T-helper 1 cell treated with Interleukin-12 subunit alpha and Interleukin-12 subunit beta and Interleukin-4 antibody, amounts not matched to agents 30 ng/mL and 1 ng/mL, for 36 hours (primary cell): Measurements from ENCODE around the gene AMMECR1. TPM values are rescaled to one million over a fixed set of nuclear protein-coding genes. Genes with fewer than 3 reads are reported as not detected.

Experiments used
- intact Hi-C: fragments of 100-400 bp; cut with micrococcal nuclease; formaldehyde crosslinking; loops from one replicate; pipeline ENCODE4 v1.15.1; 2024
- total RNA-seq: library from RNA; stranded (reverse); gene quantifications from 2 replicates; pipeline ENCODE4 v1.2.3, GENCODE V29; 2022

The AMMECR1 gene
- total RNA-seq, 1 donor from 2014 or later = 11.7 TPM

DNA sequence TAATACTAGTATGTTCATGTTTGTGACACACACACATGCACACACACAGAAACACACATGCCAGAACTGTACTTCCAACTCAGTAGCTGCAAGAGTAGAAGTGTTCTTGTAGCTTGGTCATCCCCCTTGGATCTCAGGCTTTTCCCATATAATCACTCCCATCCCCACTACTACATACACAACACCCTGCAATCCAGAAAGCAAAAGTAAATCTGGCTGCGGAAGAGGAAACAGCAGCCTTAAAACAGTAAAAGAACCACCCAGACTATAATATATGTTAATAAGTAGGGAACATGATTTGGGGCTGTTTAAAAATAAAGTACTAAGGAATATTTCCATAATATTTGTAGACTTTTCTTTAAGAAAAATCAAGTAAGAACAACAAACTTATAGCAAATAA is 103.2 kb downstream of the AMMECR1 start:
- intact Hi-C loops = no loop called here

DNA sequence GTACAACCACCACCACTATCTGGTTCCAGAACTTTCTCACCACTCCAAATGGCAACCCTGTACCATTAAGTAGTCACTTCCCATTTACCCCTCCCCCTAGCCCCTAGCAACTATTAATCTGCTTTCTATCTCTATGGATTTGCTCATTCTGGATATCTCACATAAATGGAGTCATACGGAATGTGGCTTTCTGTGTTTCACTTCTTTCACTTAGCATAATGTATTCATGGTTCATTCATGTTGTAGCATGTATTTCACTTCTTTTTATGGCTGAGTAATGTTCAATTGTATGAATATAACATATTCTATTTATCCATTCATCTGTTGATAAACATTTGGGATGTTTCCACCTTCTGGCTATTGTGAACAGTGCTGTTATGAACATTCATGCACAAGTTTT is 104.7 kb downstream of the AMMECR1 start:
- intact Hi-C loops = no loop called here

DNA sequence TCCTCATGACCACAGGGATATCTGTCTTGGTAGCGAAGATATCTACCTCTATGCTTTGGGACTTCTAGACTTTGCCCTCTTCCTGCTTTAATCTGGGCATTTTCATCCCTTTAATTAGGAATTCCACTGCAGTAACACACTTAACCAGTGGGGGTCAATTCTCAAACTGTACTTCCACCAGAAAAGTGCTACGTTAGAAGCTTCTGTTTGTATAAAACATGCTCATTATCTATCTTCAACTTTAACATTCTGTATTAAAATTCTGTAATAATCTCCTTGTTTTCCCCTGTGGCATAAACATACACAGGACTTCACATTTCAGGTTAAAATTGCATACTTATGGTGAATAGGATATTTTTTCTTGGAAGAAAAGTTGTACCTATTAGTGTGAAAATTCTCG is 105.6 kb downstream of the AMMECR1 start:
- intact Hi-C loops = no loop called here

DNA sequence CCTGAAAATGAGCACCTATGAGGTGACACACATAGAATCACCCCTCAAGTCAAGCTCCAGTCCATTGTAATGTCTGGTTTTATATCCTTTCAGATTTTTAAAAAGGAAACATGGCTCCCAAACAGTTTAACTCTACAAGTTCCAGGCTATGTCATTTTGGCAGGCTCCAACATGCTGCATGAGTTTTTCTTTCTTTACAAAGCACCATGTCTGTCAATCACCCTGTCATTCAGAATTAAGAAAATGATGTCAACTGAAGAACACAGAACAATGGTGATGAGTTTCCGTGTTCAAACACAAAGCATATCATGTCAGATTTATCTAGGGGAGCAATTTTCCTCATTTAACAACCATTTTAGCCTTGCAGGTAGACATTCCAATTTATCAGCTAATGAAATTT is 106.5 kb downstream of the AMMECR1 start:
- intact Hi-C loops = no loop called here

DNA sequence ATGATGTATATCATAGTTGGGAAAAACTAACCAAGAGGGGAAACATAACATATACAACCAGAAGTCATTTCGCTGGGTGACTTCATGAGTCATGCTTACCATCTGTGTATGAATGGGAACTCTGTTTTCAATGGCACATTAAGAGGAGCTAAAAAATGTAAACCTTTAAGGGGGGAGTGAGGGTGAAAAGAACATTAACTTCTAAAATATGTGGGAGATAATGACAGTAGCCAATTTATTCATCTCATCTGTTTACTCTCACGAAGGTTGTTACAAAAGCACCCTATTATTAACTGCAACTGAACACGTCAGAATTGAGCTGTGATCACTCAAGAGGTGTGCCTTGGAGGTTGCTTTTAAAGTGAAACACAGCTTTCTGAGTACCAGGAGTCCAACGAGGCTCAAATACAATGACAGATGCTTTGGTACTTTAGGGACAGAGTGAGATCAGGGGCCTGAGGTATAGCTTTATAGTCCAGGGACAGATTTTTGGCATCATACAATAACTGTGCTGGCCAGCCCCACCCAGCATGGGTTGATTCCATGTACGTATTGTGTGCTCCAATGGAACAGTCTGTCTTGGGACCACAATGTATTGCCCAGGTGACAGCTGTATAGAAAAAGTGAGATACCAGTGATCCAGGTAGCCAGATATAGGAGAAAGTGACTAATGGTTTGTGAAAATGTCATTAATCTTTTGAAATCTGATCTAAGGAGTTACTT is 107.3 kb downstream of the AMMECR1 start:
- intact Hi-C loops = no loop called here

DNA sequence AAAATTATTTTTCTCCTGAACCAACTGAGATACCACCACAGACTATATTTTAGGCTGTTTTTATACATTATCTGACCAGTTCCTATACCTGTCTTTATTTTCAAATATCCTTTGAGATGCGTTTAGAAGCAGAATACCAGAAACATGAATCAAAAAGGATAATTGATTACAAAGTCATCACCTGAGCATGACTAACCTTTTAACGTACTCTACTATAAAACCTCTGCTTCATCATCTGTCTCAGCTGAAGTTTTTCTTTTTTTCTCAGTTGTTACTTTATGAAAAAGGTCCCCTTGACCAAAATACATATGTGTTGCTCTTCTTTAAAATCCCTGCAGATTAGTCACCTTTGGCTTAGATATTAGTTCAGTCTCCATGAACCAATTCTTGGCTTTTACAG is 109.8 kb downstream of the AMMECR1 start:
- intact Hi-C loops = no loop called here

DNA sequence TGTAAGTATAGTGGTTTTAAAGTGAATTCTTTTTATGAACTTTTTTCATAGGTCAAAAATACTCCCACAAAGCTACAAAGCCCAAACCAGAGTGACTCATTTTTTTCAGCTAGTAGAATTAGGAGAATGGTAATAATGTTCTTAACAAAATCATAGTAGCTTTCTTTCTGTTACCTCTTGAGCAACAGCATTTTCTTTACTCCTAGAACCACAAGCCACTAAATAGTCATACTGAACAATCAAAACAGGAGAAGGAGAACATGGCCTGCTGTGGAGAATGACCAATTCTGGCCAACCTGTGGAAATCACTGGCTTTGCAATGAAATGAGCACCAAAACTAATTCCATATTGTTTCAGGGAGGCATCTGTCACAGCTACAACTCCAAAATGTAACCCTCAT is 112.9 kb downstream of the AMMECR1 start:
- intact Hi-C loops = no loop called here

DNA sequence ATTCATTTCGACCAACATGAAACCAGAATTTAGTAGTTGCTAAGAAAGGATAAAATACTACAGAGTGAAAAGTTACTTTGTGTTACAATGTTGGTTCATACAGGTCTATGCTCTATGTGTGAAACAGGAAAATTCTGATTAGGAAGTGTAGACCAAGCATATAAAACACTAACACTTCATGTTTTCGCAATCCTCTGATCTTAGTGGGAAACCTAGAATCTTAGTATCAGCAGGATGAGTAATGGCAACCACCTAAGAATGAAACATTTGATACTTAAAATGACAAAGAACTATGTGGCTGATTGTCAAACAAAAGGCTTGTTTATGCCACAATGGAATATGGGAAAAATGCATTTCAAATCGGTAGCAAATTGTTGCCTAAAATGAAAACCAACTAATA is 116.1 kb downstream of the AMMECR1 start:
- intact Hi-C loops = no loop called here

DNA sequence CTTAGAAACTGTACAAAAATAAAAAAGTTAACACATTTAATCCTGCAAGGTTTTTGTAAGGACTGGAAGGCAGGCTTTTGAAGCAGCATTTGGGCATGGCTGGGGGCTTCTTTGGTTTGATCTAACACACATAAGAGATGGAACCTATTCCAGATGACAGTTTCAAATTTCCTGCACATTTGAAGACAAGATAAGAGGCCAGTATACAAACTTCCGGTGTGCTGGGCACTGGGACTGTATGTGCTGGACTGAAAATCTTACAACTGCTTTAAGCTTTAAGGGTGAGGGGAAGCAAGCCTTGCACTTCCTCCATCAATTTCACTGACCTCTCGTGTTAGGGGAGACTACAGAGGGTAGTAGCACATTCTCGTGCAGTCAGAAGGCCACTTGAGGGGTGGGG is 122.9 kb downstream of the AMMECR1 start:
- intact Hi-C loops = no loop called here

DNA sequence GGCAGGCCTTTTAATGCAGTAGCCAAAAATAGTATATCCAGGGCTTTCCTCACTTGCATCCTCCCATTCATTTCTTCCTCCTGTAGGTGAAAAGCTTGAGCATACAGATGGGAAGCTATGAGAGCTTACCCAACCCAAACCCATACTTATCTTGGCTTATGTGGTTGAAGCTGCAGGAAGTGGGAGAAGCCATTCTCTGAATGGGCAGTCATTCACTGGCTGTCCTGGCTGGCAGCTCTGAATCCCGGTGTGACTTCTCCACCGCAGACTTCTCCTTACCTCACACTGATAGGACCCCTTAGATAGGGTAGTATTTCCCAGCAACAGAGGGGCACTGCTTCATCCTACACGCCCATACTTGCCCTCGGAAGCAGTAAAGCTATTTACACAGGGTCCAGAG is 125.4 kb downstream of the AMMECR1 start:
- intact Hi-C loops = no loop called here

DNA sequence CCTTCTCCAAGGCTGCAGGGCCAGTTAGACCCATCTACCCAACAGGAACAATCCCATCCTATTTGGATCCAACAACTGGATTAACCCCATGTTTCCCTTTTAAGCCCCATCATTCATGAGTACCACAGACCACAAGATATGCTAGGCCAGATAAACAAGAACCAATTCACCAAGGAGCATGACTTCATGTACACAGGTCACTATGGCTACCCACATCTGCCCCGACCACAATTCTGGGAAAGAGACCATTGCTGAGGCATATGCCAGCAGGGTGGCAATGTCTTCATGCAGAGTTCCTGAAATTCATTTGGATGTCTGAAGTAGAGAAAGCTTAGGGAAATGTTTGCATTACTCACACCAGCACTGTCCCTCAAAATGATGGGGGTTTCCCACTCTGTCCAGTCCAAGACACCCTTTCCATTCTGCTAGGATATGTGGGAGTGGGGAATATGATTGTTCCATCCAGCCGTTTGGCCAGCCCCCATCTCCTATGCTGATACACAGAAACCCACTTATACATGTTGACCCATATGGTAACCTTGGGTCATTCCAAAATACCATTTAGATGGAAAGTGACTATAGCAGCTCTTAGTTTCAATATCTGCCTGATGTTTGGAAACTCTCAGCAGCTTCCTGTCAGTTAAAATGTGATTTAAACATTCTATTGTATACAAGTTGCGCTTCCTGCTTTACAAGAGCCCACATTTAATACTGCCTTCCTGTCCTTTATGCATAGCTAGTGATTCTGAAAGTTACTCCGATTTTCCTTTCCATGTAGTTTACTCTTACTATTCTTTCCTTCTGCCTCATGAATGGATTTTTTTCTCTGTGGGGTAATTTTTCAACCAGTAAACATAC is 129.0 kb downstream of the AMMECR1 start:
- intact Hi-C loops = loop anchor here (5.0 kb wide), 1 partner anchor 128 kb away; the partner anchor contains the start of gene AMMECR1

DNA sequence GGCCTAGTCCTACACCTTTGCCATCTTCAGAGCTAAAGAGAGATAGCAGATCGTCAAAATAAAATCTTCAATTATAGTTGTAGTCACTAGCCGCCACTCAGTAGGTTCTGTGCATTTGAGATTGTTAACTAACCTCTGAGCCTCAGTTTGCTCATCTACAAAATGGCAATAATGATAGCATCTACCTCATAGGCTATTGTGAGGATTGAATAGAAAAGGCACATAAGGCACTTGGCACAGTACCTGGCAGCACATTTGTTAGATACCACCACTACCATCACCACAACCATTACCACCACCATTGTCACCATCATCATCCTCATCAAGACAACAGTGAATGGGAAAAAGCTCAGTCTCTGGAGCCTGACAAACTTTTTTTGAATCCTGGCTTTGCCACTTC is 134.6 kb downstream of the AMMECR1 start:
- intact Hi-C loops = no loop called here

DNA sequence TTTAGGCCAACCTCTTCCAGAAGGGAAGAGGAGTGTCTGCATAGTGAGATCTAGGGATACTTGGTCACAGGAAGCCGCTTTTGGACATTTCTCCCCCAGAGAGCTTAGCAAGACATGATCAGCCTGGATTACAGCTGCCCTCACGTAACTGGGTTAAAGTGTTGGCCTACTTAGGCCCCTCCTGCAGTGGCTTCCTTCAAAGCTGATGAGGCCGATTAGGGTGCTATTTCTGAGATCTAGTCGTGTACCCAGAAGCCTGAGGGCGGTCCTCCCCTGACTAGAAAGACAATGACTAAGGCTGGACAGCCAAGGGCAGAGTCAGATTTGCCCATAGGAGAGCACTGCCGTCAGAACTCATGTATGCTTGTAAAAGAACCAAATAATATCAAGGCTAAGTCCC is 135.0 kb downstream of the AMMECR1 start:
- intact Hi-C loops = no loop called here

DNA sequence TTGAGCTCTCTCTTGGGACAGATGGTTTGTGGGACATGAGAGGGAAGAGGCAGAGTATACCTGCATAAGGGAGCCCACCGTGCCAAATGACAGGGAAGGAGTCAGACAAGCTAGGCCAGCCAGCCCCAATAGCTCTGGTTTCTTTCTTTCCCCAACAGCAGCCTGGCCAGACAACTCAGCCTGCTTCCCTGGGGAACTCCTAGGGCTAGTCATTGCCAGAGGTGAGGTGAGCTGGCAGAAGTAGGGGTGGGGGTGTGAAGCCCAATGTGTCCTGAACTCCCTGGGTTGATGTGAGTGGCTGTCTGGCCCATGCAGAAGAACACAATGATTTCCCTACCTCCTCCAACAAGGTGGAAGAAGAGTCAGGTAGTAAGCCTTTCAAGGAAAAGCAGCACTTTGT is 135.5 kb downstream of the AMMECR1 start:
- intact Hi-C loops = no loop called here

DNA sequence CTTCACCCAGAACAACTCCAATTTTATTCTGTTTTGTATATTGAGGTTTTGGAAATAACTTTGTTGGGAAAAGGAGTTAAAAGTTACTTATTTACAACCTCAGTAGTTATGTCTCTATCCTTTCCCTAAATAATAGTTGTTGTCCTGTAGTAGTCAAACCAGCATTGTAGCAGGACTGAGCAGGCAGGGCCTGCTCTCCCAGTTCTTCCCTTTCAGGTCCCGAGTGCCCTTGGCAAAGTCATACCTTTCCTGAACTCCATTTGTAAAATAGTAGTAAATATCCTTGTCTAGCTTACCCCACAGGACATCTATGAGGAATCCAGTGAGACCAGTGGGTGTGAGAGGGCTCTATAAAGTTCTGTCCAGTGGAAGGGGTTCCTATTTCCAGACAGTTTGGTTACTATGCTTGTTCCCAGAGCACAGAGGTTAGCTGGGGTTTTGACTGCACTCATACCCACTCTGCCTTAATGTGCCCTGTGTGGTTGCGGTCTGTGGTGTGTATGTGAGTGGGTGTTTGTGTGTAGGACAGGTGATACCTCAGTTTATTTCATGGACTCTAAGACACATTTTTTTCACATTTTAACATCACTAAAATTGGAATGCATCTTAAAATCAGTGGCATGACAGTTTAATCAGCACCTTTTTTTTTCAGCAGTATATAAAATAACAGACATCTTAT is 136.3 kb downstream of the AMMECR1 start:
- intact Hi-C loops = no loop called here

DNA sequence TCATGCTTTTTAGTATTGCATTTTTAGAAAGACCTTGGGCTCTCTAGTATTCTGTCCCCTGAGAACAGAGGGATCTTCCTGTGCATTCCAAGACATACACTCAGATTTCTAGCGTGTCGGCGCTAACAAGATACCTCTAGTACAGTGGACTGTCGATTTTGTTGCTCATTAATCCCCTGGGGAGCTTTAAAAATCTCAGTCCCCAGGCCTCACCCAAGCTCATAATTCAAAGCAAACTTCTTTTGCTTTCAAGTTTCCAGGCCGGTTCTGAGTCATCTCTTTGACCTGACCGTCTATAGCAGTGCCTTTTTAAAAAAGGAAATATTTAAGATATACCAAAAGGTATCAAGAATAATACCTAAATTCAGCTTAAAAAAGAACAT is 137.0 kb downstream of the AMMECR1 start:
- intact Hi-C loops = no loop called here

DNA sequence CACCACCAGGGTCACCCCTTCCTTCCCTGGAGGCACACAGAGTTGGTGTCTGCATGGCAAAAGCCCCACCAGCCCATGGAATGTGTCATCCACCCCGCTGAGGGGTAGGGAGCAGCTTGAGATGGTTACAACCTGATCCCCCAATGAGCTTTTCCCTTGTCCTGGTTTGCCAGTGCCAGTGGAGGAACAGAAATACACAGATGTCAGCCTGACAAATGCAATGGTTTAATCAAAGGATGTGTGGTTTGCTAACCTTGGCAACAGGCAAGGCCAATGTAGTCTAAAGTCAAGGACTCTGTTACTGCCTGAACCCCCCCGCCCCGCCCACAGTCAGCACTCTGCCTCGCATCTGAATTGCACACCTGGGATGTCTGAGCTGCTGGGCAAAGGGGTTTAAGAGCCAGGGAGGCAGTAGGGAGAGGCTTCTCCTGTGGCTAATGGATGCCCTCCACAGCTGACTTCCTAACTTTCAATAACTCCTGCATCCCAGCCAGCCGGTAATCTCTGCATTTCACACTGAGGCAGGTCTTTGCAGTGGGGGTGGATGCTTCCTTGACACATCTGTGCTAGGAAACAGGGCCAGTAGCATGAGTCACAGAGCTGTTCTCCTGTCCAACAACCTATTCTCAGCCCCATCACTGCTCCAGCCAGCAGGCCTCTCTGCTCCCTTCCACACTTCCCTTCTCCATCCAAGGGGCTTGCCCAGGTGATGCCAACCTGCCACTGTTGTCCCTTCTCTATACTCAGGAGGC is 137.5 kb downstream of the AMMECR1 start:
- intact Hi-C loops = no loop called here

DNA sequence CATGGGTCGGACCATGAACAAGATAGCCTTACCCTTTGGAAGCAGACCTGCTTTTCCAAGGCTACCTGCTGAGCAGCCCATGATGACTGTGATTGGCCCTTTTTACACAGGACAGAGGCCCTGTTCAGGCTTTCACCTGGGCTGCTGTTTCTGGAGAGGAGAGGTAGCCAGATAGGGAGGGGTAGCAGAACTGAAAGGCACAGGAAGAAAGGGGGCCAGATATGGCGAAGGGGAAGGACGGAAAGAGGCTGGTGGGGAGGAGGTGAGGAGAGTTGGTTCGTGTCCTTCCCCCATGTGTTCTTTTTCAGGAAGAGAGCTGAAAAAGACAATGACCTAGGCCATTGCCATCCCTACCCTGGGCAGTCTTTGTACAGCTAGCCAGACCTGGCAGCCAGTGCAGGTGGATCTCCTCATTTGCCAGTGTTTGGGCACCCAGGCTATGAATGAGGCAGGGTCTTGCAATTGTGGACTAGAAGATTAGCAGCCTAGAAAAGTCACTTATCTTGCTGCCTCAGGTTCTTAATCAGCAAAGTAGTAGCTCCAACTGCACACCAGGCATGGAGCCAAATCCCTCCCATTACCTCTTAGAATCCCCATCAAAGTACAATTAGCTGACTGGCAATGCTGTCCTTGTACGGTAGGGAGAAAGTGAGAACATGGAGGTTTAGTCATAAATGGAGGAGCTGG is 139.6 kb downstream of the AMMECR1 start:
- intact Hi-C loops = no loop called here

DNA sequence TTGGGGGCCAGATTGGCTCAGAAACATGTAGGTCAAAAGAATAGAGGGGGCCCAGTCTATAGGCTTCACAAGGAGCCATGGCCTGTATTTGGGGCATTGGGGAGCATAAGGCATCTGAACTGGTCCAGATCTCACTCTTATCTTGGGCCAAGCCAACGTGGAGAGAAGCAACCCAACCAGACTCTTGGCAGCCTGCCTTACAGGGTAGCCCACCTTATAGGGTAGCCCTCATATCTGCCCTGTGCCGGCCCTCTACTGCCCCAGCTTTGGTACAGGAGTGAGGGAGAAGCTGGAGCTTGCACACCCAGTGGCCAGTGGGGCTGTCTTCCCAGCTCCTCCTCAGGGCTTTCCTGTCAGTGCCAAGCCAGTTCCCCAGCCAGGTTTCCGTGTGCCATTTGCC is 142.2 kb downstream of the AMMECR1 start:
- intact Hi-C loops = no loop called here

DNA sequence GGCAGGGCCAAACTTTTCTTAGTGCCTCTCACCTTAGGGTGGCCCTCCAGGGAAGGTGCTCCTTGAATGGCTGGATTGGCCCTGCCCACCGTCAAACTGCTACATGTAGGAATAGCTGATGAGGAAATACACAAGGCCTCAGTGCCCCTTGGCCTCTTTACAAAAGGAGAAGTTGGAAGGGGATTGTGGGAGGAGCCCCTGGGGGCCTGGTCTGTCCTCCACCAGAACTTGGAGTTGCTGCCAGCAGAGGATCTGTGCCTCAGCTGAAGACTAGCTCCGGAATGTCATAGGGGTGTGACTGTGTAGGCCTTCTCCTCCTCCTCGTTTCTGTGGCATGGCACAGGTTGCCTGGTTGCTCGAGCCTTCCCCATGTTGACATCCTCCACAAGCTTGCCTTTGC is 142.7 kb downstream of the AMMECR1 start:
- intact Hi-C loops = no loop called here
